HEK293T (cell line): ENCODE results near the gene IL6.

Experiments used
- ARNT ChIP-seq: fragments of 450-650 bp; IDR thresholded peaks from 2 replicates; pipeline ENCODE4 v1.6.1; 2017; ENCODE audit warnings: mild to moderate bottlenecking
- BHLHE40 ChIP-seq: fragments of 450-650 bp; IDR thresholded peaks from 2 replicates; pipeline ENCODE4 v1.6.1; 2016; ENCODE audit warnings: mild to moderate bottlenecking, moderate library complexity, borderline replicate concordance
- CTBP1 ChIP-seq: fragments of 450-650 bp; IDR thresholded peaks from 2 replicates; pipeline ENCODE4 v1.6.1; 2016; ENCODE audit warnings: borderline replicate concordance
- FOXA1 ChIP-seq: fragments of 450-650 bp; IDR thresholded peaks from 2 replicates; pipeline ENCODE4 v1.6.1; 2016; ENCODE audit warnings: mild to moderate bottlenecking
- FOXM1 ChIP-seq: fragments of 450-650 bp; IDR thresholded peaks from 2 replicates; pipeline ENCODE4 v1.6.1; 2017; ENCODE audit warnings: mild to moderate bottlenecking, borderline replicate concordance
- NFRKB ChIP-seq: fragments of 450-650 bp; IDR thresholded peaks from 2 replicates; pipeline ENCODE4 v1.6.1; 2016; ENCODE audit warnings: mild to moderate bottlenecking, moderate library complexity
- PKNOX1 ChIP-seq: fragments of 450-650 bp; IDR thresholded peaks from 2 replicates; pipeline ENCODE4 v1.6.1; 2016
- SP1 ChIP-seq: fragments of 450-650 bp; IDR thresholded peaks from 2 replicates; pipeline ENCODE4 v1.6.1; 2017
- SUZ12 ChIP-seq: fragments of 450-650 bp; IDR thresholded peaks from 2 replicates; pipeline ENCODE4 v1.6.1; 2016; ENCODE audit warnings: mild to moderate bottlenecking

- TF ChIP-seq NFRKB (no peak), BHLHE40 (no peak), PKNOX1 (no peak), SP1 (no peak), SUZ12 (no peak), ARNT (no peak), CTBP1 (no peak), FOXM1 (no peak), FOXA1 (no peak)
Measured at GRCh38 chr7:22731766-22732165, 4.8 kb downstream of the IL6 start.
